T follicular helper cell (primary cell): ENCODE results near the gene MGST1.

Experiments used
- DNase-seq: peaks from one replicate; pipeline ENCODE4 v3.0.0-alpha.2; 2020; ENCODE audit warnings: low read depth
- total RNA-seq, 2 experiments: gene quantifications; one replicate each; lab custom pipeline; 2026; lab: John Stamatoyannopoulos, UW

Gene MGST1
- total RNA-seq, result 0 to 0.04 reads per million in 2 experiments

DNA sequence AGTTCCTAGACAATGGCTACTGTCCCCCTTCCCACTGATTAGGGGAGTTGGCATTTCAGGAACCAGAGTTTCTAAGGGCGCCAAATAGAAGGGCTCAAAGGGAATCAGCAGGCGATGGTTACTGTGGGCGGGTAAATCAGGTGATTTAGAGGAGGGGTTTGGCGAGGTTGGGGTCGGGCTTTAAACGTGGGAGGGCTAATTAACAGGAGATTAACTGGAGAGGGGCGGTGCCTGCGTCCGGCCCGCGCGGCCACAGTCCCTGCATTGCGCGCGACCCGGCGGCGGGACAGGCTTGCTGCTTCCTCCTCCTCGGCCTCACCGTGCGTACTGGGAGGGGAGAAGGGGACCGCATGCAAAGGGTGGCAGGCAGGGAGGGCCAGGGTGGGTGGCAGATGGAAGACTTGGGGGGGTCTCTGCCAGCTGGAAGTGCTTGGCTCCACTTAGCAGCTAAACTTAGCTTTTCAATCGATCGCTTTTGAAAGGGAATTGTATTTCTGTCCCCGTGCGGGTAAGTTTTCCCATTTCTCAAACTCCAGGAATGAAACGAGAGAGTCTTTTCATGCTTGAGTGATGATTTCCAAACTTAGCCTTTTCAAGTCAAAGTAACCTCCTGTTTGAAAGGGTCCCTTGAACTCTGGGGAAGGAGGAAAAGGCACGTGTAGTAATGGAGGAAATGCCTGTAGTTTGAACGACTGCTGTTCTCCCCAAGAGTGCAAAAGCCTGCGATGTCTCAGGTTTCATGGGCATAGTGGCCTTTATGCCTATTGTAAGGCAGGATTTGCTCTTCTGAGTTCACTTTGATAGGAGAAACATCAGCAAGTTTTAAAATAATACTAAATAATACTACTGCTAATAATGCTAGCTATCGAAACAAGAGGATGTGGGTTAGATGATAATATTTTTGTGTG, at the start of gene MGST1:
Gene MGST1 (plus strand): TSS at position 255 of the 908 bp plus-strand sequence. CDS start 6,608 bp downstream, outside the sequence.
- DNase-seq, result no peak

DNA sequence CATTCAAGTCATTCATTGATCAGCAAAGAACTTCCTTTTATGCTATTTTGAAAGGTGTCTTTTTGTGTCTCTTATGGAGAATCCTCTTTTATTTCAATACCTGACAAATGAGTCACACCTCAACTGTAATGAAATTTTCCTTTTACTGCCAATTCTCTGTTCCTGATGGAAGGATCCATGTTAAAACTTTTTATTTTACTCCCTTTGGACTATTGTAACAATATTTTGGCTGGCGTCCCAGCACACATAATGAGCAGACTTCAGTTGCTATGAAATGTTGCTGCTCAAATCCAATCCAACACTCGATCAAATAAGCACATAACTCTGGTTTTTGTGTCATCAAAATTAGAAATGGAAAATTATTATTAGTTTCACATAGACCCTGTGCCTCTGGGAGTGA, 48.0 kb upstream of the MGST1 start:
- DNase-seq, result no peak

GRCh38 chr12:16300122-16300521, 47.3 kb upstream of the MGST1 start:
- no peak for DNase-seq

DNA sequence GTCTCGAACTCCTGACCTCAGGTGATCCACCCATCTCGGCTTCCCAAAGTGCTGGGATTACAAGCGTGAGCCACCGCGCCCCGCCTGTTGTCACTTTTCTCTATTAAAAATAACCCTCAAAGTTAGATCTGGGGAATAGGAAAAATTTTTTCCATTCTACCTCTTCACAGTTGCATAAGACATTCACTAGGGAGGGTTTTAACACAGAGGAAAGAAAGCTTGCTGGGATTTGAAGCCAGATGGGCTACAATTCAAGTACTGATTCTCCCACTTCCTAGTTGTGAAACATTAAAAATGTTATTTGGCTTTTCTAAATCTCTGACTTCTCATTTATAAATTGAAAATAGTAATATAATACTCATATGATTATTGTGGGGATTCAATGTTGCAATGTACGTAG, 46.7 kb upstream of the MGST1 start:
- DNase-seq, result no peak

- DNase-seq, result no peak
Observed at GRCh38 chr12:16303939-16304338, 43.5 kb upstream of the MGST1 start.

DNA sequence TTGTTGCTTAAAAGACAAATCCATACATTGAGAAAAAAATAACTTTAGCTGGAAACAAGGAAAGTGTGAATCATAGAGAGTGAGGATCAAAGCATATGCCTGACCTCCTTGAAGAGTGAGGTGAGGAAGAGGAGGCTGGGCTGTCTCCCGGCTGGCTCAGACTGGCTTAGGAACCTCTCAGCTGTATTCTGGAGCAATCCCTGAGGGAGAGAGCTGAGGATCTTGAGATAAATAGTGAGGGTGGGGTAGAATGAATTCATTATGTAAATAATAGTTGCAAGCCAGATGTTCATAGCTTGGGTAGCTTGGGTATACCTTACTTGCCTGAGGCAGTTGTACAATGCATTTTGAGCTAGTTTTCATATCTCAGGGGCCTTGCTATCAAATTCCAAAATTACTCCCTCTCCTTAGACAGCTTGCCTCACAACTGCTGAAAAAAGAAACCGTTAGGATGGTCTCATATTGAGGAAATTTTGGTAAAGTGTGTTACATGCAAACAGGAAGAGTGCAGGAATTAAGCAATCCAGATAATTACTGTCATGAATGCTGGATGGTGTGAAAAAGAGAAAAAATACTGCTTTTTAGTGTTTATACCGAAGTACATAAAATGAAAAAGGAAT, 39.5 kb upstream of the MGST1 start:
- DNase-seq, result no peak

DNA sequence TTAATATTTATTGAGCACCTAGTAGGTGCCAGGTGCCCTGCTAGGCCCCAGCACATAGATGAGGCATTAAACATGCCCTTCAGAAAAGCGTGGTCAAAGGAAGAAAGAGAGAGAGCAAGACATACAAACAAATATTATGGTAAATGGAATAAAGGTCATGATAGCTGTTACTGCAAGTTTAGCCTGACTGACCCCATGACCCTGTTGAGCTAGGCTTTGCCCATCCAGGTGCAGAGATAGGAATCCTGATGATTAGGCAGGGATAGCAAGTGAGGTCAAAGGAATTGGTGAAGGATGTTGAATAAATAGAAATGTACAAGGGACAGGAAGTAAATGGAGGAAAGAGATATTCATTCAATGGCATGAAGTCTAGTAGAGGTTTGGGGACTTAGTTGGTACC, 36.5 kb upstream of the MGST1 start:
- DNase-seq, result no peak

DNA sequence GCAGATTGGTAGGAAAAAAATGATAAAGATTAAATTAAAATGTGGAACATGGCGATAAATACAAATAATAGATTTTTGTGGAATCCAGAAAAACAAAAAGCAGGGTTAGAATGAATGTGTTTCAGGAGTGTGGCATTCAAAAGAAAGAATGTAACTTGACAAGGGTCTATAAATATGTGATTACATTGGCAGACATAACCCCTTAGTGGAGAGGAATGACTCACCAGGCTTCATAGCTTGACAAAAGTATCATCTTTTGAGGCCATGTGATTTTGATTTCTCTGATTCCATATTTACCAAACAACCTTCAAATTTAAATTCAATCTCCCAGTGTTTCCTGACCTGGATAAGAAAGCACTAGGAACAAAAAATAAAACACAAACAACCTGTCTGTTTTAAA, 24.4 kb upstream of the MGST1 start:
- no peak for DNase-seq

DNA sequence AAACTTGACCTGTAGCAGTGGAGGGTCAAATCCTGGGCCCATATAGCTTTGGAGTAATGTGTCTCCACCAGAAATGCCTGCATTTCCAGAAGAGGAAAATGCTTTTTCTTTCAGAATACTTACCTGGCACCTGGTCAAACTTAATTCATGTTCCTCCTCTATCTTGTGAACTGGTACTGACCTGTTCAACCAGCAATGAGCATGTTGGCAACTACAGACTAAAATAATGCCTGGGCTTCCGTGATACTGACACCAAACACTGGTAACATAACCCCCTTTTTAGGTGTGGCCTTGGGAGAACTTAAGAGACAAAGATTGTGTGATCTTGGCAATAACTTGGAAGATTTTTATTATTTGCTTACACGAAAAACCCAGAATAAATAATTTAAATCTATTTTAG, 23.8 kb upstream of the MGST1 start:
- no peak for DNase-seq

GRCh38 chr12:16324272-16324671, 23.2 kb upstream of the MGST1 start:
- DNase-seq, result no peak

DNA sequence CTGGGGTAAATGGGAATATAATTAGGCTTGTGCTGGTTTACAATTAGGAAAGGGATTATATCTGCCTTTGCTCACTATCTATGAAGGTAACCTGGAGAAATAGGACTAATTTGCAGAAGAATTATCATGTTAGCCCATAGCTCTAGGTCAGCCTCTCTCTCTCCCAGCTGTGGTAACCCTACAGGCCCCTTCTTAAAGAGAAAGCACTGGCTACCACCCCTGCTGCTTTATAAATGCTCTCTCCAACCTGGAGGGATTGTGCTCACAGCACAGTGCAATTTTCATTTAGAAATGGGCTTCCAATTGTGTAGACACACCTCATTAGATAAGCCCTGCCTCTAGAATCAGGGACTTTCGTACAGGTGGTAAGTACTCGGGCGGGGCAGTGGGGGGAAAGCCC, 22.7 kb upstream of the MGST1 start:
- DNase-seq, result no peak

DNA sequence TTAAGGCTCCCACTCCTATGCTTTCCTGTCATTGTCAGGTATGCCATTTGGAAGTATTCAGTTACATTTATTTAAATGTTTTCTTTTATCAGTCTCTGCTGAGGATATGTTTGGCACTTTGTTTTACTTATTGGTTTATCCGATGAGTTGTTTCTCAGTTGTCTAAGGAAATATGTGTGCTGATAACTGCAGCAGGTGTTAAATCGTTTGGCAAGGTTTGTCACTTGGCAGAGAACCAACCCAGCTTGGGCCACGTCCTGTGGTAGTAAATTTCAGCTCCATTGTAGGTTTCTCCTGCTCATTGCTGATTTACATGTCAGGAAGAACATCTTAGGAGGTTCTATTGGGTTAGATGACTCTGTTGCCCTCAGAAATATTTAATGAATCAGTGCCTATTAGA, 22.0 kb upstream of the MGST1 start:
- no peak for DNase-seq

DNA sequence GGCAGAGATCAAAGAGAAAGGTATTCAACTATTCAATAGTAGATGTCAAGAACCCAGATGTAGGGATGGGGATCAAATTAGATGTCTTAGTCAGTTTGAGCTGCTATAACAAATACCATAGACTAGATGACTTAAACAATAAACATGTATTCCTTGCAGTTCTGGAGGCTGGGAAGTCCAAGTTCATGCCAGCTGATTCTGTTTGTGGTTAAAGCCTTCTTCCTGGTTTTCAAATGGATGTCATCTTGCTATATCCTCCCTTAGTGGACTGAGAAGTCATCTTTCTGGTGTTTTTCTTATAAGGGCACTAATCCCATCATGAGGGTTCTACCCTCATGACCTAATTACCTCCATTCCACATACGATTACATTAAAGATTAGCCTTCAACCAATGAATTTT, 19.5 kb upstream of the MGST1 start:
- no peak for DNase-seq

GRCh38 chr12:16329594-16329993, 17.9 kb upstream of the MGST1 start:
- no peak for DNase-seq

DNA sequence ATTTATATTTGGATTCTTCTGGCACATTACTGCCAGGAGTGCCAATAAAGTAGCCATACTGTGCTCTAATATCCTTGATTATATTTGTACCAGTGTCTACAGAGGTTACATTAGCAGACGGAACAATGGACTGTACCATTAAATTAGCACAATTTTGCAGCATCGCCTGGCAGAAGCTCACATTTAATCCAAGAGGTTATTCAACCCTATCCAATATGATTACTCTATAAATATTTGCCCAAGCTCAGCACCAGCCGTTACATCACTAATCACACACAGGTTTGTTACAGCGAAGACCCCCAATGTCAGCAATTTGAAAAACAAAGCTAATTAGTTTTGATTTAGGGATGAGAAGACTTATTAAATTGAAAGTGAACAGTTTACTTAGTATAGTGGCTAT, 16.9 kb upstream of the MGST1 start:
- no peak for DNase-seq

DNA sequence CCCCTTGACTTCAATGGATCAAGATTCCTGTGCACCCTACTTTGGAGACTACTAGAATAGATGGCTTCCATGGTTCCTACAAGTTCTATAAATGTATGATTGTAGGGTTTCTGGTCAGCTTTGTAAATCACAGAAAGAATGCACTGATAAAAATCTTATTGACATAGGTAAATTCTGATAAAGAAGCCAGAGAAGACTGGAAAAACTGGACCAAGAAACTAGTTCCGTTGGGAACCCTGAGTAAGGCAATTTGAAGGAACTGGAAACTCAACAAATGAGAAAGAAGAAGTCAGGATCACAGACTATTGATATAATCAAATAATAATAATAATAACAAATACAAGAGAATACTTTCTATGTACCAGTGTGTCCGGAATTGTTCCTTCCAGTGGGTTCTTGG, 15.4 kb upstream of the MGST1 start:
- DNase-seq, result no peak

DNA sequence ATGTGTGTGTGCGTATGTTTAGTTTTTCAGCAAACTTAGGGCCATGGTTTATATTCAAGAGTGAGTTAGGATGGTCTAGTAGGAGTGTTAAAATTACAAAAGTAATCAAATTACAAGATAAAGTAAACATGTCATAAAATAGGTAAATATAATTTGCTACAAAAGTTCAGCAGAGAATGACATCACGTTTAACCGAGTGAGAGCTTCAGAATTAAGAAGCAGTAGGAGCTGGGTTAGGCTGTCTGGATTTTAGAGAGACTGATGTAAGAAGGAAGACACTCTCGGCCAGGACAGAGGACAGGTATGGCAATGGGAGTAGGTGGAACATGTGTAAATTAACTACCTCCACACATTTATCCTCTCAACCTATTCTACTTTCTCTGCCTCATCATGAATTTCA, 11.6 kb upstream of the MGST1 start:
- DNase-seq, result no peak

- DNase-seq, result no peak
Observed at GRCh38 chr12:16344269-16344668, 3.2 kb upstream of the MGST1 start.

DNA sequence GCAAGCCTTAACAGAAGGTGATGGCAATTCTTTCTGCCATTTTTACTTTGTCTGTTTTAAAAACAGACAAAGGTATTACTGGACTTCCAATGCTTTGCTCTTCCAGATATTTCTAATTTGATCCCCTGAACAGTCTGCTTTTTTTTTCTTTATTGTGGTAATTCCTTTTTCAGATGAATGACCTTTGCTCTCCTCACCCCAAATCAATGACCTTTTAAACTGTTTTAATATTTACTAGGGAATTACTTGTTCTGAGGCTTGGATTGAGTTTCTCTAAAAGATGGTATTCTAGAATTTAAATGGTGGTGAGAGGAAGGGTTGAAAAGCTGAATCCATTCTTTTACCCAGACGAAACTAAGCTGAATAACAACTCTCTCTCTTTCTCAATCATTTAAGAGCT, 2.3 kb upstream of the MGST1 start:
- DNase-seq, result no peak

GRCh38 chr12:16346958-16347357, 487 bp upstream of the MGST1 start:
- no peak for DNase-seq

DNA sequence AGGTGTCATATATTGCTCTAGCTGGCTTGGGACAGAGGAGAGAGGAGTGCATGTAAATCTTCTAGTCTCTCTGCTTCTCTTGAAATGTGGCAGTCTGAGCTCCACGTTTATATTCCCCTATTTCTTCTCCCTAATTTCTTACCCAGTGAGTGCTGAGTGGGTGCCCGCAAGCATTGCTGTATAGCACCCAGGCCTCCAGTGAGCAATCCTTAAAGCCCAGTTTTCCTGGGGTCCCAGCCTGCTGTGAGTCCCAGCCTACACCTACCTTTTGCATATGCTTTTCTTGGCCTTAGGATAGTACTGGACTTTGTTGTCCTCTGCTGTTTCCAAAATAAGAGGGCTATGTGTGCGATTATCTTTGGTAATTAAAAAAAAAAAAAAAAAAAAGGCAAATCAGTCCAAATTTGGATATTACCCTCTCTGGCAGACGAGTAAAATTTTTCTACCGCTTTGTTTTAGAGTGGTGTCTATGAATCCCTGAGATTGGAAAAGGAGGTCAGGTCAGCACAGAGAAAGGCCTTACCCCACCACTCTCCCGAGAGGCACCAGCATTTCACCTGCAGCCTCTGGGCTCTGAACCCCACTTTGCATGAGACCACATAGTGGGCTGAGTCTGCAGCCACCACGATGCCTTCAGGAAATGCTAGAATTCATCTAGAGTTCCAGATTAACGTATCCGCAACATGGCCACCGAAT, 1.1 kb downstream of the MGST1 start:
- no peak for DNase-seq

GRCh38 chr12:16349131-16349460, 1.7 kb downstream of the MGST1 start:
- no peak for DNase-seq

DNA sequence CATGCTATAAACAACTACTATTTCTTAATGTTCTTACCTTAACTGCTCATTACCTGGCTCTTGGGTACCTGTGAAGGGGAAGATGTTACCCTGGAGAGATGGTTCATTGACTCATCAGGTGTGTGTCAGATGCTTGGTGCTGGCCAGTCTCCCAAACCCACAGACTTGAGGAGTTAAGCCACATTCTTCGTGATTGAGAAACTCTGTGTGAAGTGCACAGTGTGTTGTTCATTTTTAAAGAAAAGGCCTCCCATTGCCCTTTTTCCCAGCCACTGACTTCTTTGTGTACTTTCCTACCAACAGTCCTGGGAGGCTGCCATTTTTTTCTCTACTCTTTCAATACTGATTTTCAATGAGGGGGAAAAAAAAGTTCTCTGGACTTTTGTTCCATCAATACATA, 3.2 kb downstream of the MGST1 start:
- DNase-seq, result no peak
